Colonic mucosa (tissue), 4 donors: ENCODE measurements around the gene COL27A1. TPM values are rescaled to one million over a fixed set of nuclear protein-coding genes. Genes with fewer than 3 reads are reported as not detected.

Experiments used
- DNase-seq: peaks from one replicate; pipeline ENCODE4 v3.0.0-alpha.2; 2020
- H3K27ac ChIP-seq: fragments of 200-600 bp; one replicate; pipeline ENCODE4 v1.8.0; 2021
- H3K27me3 ChIP-seq: fragments of 200-600 bp; one replicate; pipeline ENCODE4 v1.8.0; 2021
- H3K36me3 ChIP-seq: fragments of 200-600 bp; one replicate; pipeline ENCODE4 v1.8.0; 2021
- H3K4me1 ChIP-seq: fragments of 200-600 bp; one replicate; pipeline ENCODE4 v1.8.0; 2021; ENCODE audit warnings: mild to moderate bottlenecking
- H3K4me3 ChIP-seq: fragments of 200-600 bp; one replicate; pipeline ENCODE4 v1.8.0; 2021
- H3K9ac ChIP-seq, 2 donors: one replicate each; pipeline ENCODE4 v1.7.0; 2013; ENCODE audit warnings: control low read depth in 2 of 2, low read depth in 2 of 2, low read length in 2 of 2
- H3K9me3 ChIP-seq: fragments of 200-600 bp; one replicate; pipeline ENCODE4 v1.8.0; 2021
- intact Hi-C: fragments of 100-400 bp; cut with DNase I; formaldehyde crosslinking; loops from one replicate; pipeline ENCODE4 v1.14.1; 2022
- total RNA-seq, 2 donors: library from RNA; stranded (reverse); fragmentation: NEBNext Ultra II Directional in 1 of 2; extraction: Animal tissue kit (Norgen Biotek cat#: 25700) in 1 of 2; gene quantifications; one replicate each; pipeline ENCODE4 v1.2.1, GENCODE V29; 2021
- TF ChIP-seq, protein P1 (sequence below): fragments of 200-600 bp; IDR thresholded peaks from one replicate; pipeline ENCODE4 v1.8.0; 2022; ENCODE audit warnings: antibody characterized with exemption, mild to moderate bottlenecking
- donor health status: healthy.
- donor health status: DM: no; HTN: no; CAD: no.
- donor health status: DM: no; HTN: no; CAD: no.

The COL27A1 gene
- total RNA-seq, 2 donors from 2014 or later = 2.9 to 4.2 TPM

DNA sequence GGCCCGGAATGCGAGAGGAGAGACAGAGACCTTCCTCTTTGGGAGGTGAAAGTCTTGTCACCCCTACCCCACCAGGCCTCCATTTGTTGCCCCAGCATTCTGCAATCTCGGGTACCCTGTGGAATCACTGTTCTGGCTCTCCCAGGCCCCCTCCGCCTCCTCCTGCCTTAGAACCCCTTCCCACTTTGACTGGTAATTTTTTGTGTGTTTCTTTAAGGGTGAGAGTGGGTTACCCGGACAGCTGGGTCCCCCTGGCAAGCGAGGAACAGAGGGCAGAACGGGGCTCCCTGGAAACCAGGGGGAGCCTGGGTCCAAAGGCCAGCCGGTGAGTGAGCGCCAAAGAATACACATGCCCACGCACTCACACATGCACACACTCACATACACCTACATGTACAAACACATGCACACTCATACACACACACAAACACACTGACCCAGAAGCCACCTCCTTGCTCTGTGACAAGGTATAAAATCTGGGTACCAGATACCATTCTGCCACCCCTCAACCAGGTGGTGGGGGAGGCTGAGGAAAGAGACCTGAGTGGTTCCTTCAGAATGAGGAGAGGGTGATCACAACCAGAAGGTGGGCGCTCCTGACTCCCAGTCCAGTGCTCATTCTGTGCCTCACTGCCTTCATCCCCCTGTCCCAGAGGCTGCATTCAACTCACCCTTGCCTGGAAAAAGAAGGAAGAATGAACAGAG, 136.7 kb downstream of the COL27A1 start:
- Histone ChIP-seq H3K27ac (no peak overlapping the region), H3K4me3 (no peak overlapping the region), H3K9ac (no peak overlapping the region), H3K9me3 (no peaks in the 10 kb centered on the region), H3K36me3 (no peaks in the 10 kb centered on the region), H3K4me1 (no peaks in the 10 kb centered on the region), H3K27me3 (no peaks in the 10 kb centered on the region)
- TF ChIP-seq, protein P1, sequence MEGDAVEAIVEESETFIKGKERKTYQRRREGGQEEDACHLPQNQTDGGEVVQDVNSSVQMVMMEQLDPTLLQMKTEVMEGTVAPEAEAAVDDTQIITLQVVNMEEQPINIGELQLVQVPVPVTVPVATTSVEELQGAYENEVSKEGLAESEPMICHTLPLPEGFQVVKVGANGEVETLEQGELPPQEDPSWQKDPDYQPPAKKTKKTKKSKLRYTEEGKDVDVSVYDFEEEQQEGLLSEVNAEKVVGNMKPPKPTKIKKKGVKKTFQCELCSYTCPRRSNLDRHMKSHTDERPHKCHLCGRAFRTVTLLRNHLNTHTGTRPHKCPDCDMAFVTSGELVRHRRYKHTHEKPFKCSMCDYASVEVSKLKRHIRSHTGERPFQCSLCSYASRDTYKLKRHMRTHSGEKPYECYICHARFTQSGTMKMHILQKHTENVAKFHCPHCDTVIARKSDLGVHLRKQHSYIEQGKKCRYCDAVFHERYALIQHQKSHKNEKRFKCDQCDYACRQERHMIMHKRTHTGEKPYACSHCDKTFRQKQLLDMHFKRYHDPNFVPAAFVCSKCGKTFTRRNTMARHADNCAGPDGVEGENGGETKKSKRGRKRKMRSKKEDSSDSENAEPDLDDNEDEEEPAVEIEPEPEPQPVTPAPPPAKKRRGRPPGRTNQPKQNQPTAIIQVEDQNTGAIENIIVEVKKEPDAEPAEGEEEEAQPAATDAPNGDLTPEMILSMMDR = no peak
- DNase-seq = no peak
- intact Hi-C loops = loop anchor here (5.0 kb wide), 2 partner anchors 135 to 210 kb away; partner anchors contain the start of gene COL27A1

DNA sequence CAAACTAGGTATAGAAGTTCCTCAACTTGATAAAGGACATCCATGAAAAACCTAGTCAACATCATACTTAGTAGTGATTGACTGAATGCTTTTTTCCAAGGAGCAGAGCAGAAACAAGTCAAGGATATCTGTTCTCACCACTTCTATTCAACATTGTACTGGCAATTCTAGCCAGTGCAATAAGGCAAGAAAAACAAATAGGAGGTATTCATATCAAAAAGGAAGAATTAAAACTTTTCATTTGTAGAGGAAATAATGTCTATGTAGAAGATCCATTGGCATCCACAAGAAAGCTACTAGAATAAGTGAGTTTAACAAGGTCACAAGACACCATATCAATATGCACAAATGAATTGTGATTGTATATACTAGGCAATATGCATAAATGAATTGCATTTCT, 139.3 kb downstream of the COL27A1 start:
- H3K27me3 ChIP-seq = no peaks in the 10 kb centered on the region
- no peak overlapping the region for H3K4me3 ChIP-seq
- H3K27ac ChIP-seq = no peak overlapping the region
- no peaks in the 10 kb centered on the region for H3K9me3 ChIP-seq
- H3K4me1 ChIP-seq = no peaks in the 10 kb centered on the region
- intact Hi-C loops = loop anchor here (5.0 kb wide), 2 partner anchors 137 to 212 kb away; partner anchors contain the start of gene COL27A1
- TF ChIP-seq, protein P1 = no peak
- H3K36me3 ChIP-seq = no peaks in the 10 kb centered on the region
- H3K9ac ChIP-seq = no peak overlapping the region
- DNase-seq = no peak

DNA sequence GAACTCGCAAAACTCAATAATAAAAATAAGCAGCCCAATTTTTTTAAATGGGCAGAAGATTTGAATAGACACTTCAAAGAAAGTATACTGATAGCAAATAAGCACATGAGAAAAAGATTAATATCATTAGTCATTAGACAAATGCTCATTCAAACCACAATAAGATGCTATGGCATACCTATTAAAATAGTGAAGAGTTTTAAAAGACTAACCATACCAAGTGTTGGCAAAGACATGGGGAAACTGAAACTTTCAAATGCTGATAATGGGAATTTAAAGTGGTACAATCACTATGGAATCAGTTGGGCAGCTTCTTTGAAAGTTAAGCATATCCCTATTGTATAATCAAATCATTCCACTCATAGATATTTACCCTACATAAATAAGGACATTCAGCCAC, 141.0 kb downstream of the COL27A1 start:
- H3K36me3 ChIP-seq = no peaks in the 10 kb centered on the region
- H3K27me3 ChIP-seq = no peaks in the 10 kb centered on the region
- H3K9me3 ChIP-seq = no peaks in the 10 kb centered on the region
- no peak overlapping the region for H3K4me3 ChIP-seq
- intact Hi-C loops = no loop called here
- no peaks in the 10 kb centered on the region for H3K4me1 ChIP-seq
- TF ChIP-seq, protein P1 = no peak
- no peak overlapping the region for H3K9ac ChIP-seq
- H3K27ac ChIP-seq = no peak overlapping the region
- DNase-seq = no peak

DNA sequence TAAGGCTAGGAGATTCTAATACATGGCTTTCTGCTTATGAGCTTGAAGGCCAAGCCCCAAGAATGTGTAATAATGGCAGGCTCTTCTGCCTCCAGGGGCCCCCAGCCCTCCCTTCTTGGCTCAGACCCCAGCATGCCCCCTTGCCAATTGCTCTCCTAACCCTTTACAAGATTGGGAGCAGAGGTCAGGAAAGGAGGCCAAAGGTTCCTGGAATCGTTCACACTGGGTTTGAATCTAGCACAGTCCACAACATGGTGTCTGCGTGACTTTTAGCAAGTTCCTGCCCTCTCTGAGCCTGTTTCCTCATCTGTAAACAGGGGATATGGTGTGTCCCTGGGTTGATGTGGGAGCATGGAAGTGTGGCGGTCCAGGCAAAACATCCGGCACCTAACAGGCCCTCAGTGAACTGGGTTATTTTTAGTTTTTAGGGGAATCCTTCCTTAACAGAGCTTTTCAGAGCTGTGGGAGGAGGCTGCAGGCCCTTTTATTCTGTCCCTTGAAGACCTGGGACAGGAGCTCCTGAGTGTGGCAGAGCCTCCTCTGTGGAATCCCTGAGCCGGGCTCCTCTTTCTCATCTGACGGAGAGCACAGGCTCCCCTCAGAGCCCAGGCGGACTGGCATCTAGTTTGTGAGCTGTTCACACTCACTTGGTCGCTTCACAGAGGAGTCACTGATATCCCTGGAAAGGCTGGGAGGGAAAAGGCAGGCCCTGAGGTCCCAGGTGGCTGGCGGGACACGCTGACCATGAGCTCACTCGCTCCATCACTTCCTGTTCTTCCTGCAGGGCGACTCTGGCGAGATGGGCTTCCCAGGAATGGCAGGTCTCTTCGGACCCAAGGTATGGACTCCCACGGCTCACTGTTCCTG, 144.2 kb downstream of the COL27A1 start:
- H3K27me3 ChIP-seq = no peaks in the 10 kb centered on the region
- intact Hi-C loops = no loop called here
- no peak overlapping the region for H3K27ac ChIP-seq
- no peak for DNase-seq
- H3K4me3 ChIP-seq = no peak overlapping the region
- no peaks in the 10 kb centered on the region for H3K36me3 ChIP-seq
- H3K9ac ChIP-seq = no peak overlapping the region
- H3K4me1 ChIP-seq = no peaks in the 10 kb centered on the region
- TF ChIP-seq, protein P1 = no peak
- no peaks in the 10 kb centered on the region for H3K9me3 ChIP-seq

DNA sequence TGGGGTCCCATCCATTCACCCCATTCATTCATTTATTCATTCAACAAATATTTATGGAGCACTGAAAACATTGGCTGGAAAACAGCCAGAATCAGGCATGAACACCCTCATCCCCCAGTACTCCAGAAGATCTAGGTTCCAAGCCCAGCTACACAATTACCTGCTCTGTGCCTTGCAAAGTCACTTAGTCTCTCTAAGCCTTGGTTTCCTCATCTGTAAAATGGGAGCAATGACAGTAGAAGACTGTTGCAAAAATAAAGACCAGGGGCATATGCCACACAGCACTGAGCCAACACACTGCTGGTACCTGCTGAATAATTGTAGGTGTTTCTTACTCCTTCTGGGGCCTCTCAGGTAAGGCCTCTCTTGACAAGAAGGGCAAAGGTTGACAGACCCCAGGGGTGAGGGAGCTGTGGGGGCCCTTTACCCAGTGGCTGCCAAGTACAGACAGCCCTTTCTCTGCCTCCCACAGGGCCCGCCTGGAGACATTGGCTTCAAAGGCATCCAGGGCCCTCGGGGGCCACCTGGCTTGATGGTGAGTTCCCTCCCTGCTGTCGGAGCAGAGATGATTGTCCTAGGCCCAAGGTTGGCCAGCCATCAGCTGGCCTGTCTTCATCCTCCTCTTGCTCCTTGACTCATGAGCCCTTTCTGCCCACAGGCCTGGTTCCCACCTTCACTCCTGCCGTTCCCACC, 145.0 kb downstream of the COL27A1 start:
- Histone ChIP-seq H3K4me1 (no peaks in the 10 kb centered on the region), H3K9me3 (no peaks in the 10 kb centered on the region), H3K9ac (no peak overlapping the region), H3K27ac (no peak overlapping the region), H3K36me3 (no peaks in the 10 kb centered on the region), H3K4me3 (no peak overlapping the region), H3K27me3 (no peaks in the 10 kb centered on the region)
- TF ChIP-seq, protein P1 = no peak
- intact Hi-C loops = no loop called here
- no peak for DNase-seq
